Forelimb muscle (tissue), 1 donor: ENCODE data around the gene SEMA4F. TPM values are rescaled to one million over a fixed set of nuclear protein-coding genes. Genes with fewer than 3 reads are reported as not detected.

ENCODE experiments used
- DNase-seq: peaks from one replicate; pipeline ENCODE4 v3.0.0-alpha.2; 2013; ENCODE audit warnings: low read depth
- polyA plus RNA-seq: library from polyadenylated mRNA; unstranded; fragments of 120-200 nt; gene quantifications from one replicate; pipeline ENCODE4 v1.2.1, GENCODE V29; 2013; ENCODE audit not compliant: insufficient read length

Gene SEMA4F
- polyA plus RNA-seq, 1 donor: 2.1 TPM

DNA sequence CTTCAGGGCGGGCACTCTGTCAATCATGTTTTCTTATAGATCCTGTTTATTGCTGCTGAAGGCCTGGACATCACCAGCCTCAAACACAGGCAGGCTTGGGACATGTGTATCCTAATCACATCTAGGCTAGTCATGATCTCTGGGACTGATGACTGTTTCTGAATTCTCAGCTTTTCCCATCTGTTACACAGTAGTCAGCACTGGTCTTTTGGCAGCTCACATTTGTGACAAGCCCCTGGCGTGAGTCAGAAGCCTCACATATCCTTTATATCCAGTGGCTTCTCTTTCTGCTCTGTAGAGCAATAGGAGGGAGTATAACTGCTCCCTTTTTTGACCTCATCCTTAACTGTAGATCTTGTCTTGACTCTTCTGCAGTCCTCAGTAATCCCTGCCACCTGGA, 4.5 kb downstream of the SEMA4F start:
- DNase-seq: no peak

DNA sequence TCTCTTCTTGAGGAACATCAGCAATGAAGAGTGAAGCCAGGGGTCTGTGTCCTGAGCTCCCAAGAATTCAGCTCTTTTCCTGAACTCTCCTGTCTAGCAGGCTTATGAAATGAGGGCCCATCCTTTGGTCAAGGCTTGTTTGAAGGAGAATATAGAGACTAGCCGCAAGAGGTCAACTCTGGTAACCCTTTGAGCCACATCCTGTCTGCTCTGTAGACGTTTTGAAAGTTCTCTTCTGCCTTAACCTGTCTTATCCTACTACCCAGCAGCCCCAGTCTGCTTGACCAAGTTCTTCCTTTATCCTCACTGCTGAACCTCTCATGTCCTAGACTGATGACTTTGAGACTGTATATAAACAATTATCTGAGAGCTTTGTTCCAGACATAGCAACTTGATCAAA, 5.4 kb downstream of the SEMA4F start:
- no peak for DNase-seq

DNA sequence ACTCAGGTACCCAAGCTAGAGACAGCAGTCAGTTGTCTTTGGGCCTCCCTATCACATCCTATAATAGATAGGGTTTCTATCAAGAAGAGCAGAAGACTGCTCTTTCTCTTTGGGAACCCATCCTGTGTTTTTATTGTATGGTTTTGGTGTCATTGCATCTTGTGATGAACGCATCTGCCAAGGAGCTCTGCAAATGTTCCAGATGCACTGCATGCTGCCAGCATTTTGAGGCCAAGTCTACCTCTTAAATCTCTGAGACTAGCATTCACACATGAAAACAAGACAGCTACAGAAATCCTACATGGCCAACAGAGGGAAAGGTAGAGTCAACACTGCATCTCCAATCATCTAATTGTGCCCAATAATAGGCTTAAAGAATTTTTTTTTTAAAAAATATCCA, 14.0 kb downstream of the SEMA4F start:
- DNase-seq: no peak

DNA sequence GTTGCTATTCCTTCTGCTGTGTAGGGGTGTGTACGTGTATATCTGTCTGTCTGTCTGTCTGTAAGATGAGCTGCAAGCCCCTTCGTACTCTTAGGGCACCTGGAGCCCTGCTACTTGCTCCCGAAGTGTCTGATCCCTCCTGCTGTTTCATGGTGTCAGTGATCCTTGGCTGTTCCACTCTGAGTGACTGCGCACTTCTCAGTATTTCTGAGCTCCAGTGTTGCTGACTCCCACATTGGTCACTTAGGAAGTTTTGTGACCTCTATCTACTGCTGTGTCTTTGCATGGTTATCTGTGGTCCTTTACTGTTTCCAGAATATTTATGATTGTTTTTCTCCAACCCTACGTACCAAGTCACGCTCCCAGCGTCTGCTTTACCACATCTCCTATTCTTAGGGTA, 16.2 kb downstream of the SEMA4F start:
- no peak for DNase-seq

DNA sequence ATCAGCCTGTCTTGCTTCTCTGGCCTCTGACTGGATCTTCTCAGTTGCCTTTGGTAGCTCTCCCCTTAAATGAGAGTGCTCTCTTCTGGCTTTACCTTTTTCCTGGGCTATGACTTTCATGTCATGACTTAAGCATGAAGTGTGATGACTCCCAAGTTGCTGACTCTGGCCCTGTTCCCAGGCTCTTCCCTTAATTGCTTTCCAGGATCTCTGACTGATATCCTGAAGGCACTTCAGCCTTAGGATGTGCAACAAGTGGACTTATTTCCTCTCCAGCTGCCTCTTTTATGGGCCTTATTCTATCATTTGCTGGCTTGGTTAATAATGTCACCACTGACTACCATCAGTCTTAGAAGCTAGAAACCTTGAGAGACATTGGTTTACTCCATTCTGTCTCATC, 17.4 kb downstream of the SEMA4F start:
- DNase-seq: no peak

DNA sequence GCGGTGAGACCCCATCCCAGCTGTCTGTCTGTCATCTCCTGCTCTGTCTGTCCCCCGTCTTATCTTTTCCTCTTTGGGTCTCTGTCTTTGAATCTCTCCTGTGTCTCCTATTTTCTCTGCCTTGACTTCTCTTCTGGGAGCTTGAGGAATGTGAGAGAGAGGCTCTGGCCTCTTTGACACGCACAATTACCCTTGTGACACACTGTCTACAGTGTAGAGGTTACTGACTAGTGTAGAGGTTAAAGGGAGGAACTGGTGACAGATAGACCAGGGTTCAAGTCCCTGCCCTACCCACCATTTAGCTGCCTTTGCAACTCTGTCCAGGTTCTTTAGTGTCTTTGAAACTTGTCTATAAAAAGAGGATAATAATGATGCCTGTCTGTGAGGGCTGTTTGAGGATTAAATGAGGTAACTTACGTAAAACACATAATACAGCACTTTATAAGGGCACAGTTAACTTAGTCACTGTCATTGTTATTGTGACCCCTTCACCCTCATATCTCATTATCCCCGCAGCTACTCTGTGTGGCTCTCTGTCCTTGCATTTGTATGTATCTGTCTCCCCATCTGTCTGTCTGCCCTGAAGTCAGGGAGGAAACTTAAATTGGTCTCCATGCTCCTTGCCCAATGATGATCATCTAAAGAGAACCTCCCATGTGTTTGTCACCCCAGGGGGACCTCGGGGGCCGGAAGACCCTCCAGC, 19.9 kb downstream of the SEMA4F start:
- no peak for DNase-seq

DNA sequence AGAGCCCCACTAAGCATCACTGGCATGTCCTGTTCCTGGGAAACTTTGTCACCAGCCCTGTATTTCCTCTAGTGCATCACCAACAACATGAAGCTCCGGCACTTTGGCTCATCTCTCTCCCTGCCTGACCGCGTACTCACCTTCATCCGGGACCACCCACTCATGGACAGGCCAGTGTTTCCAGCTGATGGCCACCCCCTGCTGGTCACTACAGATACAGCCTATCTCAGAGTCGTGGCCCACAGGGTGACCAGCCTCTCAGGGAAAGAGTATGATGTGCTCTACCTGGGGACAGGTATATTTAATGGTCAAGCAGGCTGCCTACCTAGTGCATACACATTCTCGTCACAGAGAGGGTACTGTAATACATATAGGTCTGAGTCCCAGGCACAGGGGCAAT, 21.0 kb downstream of the SEMA4F start:
- DNase-seq: no peak

DNA sequence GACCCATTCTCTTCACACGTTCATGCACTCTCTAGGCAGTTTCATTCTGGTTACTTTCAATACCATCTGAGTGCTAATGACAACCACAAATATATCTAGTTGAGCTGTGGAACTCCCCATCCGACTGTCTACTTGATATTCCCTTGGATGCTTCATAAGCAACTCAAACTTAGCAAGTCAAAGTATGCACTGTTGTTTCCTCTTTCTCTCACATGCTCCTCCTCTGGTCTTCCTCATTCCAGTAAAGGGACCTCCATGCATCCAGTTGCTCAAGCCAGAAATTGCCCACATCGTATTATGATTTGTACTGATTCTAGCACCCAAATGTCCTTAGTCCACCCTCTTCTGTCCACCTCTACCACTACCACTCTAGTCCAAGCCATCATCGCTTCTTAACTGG, 22.3 kb downstream of the SEMA4F start:
- DNase-seq: no peak

DNA sequence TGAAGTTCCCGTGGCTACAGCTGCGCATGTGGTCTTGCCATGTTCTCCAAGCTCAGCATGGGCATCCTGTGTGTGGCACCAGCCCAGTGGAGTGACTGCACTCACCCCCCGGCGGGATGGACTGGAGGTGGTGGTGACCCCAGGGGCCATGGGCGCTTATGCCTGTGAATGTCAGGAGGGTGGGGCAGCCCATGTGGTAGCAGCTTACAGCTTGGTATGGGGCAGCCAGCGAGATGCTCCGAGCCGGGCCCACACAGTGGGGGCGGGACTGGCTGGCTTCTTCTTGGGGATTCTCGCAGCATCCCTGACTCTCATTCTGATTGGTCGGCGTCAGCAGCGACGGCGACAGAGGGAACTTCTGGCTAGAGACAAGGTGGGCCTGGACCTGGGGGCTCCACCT, 25.6 kb downstream of the SEMA4F start:
- no peak for DNase-seq

DNA sequence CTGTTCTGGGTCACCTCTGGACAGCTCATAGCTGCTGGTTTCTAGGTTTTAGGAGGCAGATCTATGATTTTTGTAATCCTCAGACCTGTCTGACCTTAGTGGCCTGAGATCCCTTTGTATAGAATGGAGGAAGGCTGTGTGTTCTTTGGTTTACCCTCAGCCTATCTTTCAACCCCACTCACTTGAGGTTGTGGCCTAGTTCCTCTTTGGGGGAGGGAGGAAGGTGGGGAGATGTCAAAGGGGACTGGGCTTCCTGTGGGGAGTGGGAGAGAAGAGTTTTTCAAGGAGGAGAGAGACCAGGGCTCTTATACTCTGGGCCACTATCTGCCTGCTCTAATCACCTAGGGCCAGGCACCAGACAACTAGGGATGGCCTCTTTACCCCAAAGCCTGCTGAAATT, 28.5 kb downstream of the SEMA4F start:
- DNase-seq: no peak

DNA sequence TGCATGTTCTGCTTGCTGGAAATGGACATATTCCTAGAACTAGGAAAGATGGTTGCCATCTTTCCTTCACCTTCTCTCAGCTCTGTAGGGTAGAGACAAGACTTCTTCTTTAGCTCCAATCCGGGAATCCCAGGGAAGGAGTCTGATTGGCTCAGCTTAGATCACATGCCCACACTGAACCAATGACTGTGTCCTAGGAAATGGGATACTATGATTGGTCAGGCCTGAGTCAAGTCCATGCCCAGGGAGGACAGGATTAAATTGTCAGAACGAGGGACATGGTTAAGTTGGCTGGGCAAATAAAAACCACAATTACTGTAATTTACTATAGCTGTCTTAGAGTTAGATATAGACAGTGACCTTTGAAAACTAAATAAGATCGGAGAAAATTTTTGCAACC, 31.4 kb downstream of the SEMA4F start:
- no peak for DNase-seq

DNA sequence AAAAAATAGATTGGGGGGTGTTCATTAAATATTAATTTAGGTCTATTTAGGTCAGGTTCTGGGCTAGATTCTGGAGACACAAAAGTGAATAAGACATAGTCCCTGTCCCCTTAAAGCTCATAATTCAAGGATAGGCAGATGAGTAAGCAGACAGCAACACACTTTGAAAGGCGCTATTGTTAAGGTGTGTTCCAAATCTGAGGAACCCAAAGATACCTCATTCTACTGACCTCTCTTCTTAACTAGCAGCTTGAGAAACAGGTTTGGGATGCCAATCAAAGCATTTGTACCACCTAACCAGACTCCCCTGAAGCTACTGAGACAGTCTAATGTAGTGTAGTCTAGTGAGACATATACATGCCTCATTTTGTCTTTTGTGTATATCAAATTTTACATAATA, 34.8 kb downstream of the SEMA4F start:
- no peak for DNase-seq

DNA sequence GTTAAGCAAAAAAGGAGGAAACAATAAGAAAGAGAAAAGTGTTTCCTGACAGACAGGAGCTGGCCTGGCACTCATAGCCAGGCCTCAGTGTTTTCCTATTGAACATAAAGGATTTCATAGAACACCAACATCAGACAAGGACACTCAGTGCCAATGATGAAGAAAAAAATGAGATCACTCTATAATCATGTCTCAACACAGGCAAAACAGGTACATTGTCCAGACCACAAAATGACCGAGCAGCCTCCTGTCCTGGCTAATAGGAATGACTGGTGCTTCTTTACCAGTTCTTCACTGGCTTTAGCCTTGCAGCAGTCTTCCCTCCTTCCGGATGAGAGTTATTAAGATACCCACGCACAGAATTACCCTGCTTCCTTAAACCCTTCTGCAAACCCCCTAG, 35.6 kb downstream of the SEMA4F start:
- DNase-seq: no peak

DNA sequence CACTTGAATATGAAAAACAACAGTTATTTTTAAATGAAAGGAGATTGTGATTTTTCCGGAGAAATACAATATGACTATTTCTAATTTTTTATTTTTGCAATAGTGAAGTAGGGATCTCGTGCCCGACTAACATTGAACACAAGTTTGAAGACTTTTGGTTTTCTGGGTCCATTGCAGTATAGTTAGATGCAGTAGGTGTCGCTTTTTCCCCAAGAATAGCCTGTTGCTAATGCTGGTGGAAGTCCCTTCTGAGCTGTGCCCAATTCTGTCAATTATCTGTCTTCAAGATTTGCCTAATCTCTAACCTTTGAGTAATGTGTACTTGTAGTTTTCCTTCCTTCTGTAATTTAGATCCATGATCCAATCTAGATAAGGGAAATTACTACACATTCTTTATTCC, 36.5 kb downstream of the SEMA4F start:
- peak; percentile 19 for DNase-seq

DNA sequence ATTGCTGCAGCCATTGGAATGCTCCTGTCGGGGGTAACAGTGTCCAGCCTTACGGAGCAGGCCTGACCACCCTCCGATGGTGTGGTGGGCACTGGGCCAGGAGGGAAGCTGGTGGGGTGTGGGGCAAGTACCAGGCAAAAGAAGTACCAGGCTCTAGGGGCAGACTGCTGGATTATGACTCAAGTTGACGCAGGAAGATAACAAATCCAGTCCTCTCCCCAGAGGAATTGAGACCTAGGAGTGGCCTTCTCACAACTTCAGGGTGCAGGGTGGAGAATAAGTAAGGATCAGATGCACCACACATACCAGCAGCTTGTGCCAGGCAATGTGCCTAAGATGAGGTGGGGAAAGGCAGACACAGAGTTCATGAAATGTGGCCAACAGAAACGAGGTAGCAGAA, 37.9 kb downstream of the SEMA4F start:
- DNase-seq: no peak

DNA sequence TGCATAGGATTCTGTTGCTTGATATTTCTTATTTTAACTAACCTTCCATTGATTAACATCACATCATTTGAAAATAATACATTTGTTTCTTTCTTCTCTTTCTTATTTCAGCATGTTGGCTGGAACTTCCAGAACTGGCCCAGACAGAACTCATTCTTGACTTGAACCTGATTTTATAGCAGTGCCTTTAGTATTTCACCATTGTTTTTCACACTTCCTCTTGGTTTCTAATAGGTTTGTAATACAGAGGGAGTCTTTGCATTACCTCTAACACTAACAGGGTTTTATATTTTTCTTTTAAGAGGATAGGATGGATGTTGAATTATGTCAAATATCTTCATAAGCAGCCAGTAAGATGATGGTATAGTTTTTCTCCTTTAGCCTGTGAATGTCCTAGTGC, 39.2 kb downstream of the SEMA4F start:
- DNase-seq: no peak

DNA sequence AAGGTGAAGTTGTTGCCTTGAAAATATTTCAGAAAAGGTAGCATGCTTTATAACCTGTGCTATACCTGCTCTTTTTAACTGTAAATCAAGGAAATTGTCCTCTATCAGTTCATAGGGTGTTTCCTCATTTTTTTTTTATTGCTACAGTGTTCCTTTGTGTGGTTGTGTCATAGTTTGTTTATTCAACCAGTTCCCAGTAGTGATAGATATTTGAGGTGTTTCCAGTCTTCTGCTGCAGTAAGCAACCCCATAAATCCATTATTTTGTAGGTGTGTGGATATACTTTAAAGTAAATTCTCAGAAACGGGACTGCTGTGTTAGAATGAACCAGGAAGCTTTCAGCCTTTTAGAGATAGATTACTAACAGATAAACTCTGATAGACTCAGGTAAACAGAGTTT, 39.6 kb downstream of the SEMA4F start:
- no peak for DNase-seq

DNA sequence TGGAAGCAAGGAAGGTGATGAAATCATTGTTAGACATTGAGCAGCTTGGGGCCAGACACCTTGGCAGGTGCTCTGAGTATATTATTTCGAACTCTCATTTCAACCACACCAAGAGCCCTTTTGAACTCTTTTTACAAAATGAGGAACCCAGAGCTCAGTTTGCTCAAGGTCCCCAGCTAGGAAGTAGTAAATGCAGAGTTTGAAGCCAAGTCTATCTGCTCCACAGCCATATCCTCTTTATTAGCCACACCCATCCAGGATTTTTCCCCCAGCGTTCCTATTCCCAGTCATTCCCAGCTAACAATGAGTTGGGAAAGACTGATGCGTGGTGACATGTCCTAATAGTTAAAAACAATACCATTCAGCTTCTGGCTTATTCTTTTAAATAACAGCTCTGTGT, 40.2 kb downstream of the SEMA4F start:
- no peak for DNase-seq

DNA sequence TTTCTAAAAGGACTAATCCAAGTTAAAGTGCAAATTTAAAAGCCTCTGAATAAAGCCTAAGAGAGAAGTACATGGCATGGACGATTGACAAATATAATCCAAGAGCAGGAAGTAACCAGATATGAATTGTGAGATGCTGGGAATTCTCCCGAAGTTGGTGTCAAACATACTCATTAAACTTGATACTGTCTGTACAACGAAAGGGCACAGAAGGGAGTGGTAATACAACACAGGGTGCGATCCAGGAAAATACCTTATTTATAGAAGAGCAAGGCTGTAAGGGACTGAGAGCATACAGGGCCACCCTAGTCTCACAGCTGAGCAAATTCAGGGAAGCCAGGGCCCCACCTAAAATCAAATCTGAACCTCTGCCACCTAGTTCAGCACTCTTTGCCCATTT, 41.6 kb downstream of the SEMA4F start:
- DNase-seq: no peak

DNA sequence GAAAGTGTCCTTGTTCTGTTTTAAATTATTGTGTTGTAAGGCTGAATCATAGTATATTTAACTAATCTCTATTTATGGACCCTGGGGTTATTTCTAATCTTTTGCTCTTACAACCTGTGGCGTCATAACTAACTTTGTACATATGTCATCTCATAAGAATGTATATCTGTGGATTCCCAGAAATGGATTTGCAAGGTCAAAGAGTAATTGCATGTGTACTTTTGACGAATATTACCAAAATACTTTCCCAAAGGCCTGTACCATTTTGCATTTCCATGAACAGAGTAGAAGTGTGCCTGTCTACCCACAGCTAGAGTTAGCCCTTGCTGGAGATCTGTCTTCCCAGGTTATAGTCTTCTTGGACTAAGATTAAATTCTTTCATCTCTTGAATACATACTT, 42.8 kb downstream of the SEMA4F start:
- DNase-seq: no peak

DNA sequence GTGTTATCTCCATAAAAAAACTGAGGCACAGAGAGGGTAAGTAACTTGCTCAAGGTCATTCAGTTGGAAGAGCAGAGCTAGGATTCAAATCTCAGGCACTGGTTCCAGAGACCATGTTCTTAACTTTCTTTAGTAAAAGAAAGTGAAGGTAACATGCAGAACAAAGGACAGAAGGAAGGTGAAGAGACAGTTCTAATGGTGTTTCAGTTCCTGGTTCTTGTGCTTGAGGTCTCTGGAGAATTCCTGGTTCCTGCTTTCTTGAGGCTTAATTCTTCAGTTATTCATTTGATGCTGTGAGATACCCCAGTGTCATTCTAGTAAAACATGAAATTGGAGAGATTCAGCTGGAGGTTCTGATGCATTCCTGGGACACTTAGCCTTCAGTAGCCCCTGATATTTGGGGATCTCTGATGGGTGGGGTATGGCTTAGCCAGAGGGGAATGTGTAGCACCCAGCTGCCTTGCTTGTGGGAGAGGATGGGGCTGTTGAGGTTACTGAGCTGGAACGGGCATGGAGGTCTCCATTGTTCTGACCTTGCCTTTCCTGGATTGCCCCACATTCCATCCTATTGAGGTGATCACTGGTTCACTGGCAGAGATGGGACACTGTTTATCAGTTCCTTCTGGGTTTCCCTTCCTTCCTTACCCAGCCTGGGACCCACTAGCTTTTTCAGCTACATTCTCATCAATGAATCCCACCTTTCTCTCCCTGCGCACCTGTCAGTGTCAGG, 46.8 kb downstream of the SEMA4F start:
- DNase-seq: no peak

DNA sequence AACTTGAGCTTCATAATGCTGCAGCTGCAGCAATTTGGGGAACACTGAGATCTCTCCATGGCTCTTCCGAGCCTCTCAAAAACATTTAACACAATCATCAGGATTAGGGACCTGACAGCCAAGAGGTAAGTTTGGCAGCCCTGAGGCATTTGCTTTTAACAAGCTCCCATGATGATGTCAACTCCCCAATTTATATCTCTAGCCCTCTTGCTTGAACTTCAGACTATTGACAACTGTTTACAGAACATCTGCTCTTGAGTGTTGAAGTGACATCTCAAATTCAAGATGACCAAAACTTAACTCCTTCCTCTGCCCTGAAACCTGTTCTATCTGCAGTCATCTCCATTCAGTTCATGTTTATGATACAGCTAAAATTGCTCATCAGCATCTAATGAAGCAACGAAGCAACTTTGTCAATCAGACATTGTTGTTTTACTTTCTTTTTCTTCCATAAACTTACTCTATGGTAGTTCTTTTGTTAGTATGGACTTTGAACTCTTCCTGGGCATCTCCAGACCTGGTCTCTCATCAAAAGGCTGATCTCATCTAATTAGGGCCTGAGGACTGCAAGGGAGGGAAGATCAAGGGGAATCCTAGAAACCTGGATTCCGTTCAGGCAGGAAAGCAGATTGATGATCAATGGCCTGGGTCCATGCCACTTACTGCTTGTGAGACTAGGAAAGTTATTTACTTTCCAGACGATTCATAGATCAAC, 48.1 kb downstream of the SEMA4F start:
- DNase-seq: no peak

DNA sequence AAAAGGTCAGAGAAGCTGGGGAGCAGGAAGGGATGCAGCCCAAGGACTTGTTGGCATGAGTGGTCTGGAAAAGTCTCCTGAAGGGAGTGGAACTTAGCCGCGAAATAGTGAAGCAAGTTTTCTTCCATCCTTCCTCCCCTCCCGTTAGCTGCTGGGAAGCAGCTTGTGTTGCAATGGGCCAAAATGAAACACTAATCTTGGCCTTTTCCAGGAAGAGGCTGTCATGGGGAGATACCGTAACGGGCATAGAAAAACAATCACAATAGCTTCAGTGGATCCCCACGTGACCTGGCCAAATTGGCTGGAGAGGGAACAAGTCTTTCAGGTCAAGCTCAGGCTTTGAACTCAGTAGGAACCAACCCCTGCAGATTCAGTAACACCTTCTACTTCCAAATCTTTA, 49.3 kb downstream of the SEMA4F start:
- no peak for DNase-seq
